GM19372 (cell line): ENCODE measurements around the gene FSTL5.

Source experiments
- ATAC-seq: cut with Tn5 transposase; IDR thresholded peaks from one replicate; pipeline ENCODE4 v1.9.1; 2021; ENCODE audit warnings: mild to moderate bottlenecking, low read depth, moderate library complexity; ENCODE audit not compliant: unreplicated experiment

Gene FSTL5

DNA sequence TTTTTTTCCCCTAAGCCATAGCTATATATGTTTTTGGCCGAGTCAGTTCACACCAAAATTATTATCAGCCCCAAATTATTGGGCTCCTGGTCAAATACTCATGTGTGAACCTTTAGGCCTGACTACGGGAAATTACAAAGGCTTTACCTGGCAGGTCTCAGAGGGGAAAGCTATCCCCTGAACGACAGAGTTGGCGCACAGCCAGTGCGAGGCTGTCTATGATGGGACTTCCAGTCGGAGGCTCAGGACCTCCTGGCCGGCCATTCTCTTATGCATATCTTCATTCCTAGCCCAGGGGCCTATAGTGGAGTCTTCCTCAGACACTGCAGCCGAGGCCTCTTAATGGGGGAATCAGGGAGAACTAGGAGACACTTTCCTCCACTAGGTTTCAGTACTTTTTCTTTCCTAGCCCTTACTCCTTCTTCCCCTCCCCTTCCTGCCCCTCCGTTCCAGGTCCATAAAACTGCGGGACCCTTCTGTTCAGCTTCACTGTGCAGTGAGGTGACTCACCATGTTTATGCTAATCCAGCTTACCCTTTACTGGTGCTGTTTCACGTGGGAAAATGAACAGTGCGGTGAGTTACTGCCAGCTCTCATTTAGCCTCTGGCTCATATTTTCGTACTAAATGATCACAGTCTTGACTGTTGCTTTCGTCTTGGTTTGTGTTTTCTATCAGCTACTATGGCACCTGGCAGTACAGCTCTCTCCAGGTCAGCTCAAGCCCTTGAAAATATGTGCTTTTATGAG lies 533.9 kb downstream of the FSTL5 start:
- no peak for ATAC-seq

GRCh38 chr4:161604516-161605300 lies 559.1 kb downstream of the FSTL5 start:
- no peak for ATAC-seq

DNA sequence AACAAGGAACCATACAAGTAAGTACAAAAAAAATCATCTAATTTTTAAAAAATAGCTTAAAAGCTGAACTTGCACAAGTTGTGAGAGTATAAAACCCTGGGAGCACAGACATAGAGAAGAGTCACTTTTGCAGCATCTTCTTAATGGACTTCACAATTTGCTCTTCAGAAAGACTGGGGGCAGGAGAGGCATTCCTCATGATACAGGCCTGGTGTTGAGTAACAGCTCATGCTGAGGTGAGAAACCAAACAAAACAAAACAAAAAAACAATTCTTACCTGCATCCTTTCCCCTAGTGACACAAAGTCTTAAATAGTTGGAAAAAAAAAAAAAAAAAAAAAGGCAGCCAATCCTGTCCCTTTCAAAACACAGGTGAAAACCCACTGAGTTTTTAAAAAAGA lies 562.8 kb downstream of the FSTL5 start:
- ATAC-seq: no peak

DNA sequence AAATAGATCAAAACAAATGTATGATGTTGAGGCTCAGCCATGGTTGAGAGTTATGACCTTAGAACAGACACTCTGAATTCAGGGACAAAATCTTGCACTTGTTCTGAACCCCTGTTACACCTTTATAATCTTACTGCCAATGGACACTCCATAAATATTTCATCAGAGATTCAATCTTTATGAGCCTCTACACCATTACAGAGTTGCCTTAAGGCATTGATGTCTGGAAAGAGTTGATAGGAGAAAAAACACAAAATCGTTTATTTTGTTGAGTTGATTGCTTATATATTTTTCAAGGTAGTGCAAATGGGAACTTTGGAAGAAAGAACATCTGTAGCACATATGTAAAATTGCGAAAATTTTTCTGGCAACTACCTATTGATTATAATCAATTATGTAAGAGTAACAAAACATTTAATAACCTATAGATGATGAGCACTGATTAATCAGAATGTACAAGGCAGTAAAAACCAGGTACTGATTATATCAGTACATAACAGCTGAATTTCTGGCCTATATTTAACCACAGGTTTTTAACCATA lies 568.5 kb downstream of the FSTL5 start:
- no peak for ATAC-seq

DNA sequence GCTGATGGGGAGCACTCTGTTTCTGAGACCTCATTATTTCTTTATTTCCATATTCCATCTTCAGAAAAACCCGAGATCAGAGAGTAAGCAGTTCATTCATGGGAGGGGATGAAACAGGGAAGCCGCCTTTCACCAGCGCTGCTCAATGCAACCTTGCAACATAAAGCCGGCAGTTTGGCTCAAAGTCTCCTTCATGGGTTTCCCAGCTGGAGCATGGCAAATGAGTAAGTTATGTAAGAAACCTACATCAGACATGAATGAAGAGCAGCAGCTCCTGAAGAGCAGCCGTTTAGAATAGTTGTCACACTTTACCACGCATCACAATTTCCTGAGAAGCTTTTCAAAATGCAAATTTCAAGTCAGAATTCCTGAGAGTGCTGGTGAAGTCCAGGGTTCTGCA lies 578.8 kb downstream of the FSTL5 start:
- ATAC-seq: no peak

DNA sequence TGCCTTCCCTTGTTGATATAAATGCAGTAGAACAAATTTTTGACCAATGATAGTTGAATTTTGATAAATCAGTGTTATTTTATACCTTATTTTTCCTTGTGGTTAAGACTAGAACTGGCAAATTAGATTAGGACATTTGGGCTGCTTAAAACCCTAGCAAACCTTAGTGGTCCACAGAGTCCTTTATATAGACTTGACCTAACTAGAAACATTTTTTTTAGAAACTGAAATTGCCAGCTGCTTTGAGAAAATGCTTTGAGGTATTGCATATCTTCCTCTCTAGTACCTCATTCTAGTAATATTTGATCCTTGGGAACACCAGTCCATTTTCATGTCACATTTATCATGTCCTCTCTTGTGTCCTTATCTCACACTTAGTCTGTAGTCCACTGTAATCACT lies 580.3 kb downstream of the FSTL5 start:
- ATAC-seq: no peak

DNA sequence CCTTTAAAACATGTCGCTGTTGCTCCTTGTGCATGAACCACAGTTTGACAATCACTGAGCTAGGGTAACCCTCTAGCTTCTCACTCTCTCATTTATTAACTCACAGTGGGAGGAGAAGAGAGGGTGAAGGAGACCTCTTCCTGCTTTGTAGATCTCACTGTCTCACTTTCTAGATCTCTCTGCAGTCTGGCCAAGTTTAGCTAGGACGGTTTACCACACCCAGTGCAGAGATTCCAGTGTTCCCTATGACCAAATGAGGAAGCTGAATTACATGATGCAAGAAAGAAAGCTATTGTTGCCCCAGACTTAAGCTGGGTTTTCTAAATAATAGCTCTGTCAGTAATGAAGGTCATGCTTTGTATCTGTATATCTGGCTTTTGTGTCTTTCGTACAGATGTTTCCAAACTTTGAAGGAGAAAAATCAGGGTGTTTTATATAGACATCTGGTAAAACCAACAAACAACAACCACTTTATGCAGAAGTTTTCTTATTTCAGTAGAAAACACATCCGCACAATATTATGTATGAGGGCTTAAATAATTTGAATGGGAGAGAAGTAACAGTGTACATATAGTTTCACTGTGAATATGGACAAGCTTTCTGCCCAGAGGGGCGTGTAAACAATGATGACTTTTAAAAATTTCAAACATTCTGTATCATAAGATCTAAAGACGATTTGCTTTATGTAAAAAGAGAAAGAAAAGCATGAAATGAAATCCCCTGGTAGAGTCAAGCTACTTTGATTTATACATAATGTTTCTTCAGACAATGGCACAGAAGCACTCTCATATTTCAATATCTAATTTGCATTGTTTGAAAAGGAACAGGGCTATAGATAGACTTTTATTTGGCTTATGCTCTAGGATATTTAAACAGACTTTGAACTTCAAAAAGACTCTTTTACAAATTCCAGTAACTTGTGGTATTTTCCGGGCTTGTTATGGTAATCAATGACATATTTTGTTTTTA lies 582.3 kb downstream of the FSTL5 start:
- no peak for ATAC-seq

DNA sequence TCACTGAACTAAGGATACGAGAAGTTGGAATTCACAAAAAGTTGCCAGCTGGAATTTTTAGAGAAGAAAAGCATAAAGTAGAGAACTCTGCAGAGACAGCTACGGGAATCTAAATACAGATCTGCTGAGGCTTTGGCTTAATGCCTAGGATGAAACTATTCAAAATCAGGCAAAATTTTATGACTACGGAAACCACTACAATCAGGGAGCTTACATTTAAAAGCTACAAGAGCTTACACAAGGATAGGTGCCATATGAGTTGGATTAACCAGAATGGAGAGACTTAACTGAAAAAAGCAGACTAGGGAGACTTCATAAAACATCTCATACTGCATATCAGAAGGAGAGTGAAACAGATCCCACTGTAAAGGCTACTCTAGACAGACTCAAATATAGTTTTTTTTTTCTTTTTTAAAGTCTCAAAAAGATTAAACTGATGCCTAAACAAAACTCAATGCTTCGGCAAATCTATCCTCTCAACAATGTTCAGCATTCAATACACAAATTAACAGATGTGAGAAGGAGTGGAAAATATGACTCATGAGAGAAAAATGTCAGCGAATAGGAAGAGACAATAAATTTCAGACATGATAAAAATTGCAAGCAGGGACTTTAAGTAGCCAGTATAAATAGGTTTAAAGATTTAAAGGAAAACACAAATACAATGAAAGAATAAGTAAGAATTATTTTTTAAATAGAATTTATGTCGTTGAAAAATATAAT lies 586.1 kb downstream of the FSTL5 start:
- ATAC-seq: no peak

DNA sequence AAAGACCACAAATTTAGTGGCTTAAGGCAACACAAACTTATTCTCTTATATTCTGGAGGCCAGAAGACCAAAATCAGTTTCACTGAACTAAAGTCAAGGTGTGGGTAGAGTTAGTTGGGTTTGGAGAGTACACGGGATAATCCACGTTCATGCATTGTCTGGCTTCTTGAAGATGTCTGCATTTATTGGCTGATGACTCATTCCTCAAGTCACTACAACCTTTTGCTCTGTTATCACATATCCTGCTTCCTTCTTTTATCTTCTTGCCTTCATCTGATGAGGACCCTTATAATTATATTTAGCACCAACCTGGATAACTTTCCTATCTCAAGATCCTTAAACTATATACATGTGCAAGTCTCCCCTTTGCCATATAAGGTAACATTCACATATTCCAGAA lies 590.0 kb downstream of the FSTL5 start:
- no peak for ATAC-seq

DNA sequence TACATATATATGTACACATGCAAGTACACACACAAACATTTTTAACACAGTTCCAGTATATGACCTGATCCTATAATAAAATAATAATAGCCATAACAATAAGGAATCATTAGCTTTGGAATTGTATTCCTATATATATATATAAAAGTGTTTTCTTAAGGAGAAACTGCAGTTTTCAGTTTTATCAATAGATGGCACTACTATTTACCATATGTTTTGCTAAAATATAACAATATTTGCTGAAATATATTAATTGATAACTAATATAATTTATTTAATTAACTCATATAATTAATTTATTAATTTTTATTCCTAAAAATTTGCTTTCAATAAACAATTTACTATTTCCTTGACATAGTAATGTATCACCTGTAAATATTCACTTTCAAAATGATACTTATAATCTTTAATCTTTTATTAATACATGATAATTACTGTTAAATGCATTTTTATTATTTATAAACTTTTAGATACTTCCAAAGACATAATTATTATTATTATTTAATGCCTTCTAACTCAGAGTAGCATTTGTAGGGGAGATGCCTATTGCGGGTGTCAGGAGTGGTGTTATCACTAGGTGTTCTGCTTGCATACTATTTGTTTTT lies 599.5 kb downstream of the FSTL5 start:
- no peak for ATAC-seq

DNA sequence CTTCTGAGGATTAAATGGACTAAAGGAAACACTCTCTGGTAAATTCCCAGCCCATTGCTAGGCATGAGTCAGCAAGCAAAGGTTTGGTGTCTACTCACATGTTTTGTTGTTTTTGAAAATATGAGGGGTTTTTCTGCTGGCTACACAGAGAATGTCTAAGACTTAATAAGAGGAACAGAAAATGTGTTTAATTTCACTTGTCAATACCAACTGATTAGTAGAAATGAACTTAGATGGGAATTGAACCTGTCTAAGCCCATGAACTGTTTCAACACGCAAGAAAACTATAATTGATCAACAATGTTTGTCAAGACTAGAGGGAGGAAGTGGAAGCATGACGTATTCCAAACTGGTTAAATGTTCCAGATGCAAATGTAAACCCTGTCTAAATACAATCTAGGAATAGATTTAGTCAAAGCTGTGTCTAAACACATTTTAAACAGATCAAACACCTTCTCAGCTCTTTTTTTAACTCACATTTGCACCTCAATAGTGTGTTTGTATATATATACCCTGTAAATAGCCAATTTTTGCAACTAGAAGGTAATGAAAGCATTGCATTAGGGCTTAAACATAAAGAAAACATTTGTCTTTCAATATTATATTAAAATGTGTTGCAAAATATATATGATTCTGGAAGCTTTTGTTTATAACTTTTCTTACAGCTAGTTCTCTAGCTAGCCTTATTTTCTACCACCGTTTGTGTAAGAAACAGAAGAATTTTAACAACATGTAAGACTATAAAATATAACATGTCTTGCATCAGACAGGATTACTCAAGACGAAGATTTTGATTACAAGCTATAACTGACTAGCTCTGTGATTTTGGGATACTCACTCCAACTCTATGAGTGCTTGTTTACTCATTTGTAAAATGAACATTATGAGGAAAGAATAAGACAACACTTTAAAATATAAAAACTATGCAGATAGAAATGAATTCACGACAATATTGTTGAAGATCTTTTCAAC lies 607.8 kb downstream of the FSTL5 start:
- ATAC-seq: peak; percentile 83

- no peak for ATAC-seq
These were observed 609.3 kb downstream of the FSTL5 start for GRCh38 chr4:161554372-161554990.

DNA sequence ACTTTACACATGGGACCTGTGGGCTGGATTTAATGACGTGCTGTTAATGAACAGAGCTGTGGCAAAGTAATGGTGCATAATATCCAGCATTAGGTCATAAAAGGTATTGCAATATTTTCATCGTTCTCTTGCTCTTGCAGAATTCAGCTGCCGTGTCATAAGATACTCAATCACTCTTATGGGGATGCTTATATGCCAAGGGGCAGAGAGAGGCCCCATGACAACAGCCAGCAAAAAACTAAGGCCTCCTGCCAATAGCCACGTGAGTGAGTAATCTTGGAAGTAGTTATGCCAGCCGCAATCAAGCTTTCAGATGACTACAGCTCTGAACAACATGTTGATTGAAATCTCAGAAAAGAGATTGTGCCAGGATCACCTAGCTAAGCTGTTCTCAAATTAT lies 616.9 kb downstream of the FSTL5 start:
- ATAC-seq: no peak

GRCh38 chr4:161540265-161540664 lies 623.5 kb downstream of the FSTL5 start:
- no peak for ATAC-seq

DNA sequence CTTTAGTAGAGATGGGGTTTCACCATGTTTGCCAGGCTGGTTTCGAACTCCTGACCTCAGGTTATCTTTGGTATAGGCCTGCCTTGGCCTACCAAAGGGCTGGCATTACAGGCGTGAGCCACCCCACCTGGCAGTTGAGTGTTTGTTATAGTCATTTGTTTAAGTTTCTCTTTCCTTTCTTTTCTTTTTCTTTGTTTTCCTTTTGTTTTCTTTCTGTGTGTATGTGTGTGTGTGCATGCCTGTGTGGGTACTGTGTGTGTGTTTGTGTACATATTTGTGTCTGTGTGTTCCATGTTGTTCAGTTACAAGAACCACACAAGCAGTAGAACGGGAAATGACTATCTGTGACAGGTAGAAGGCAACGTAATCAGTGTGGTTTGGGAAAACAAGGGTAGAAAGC lies 624.9 kb downstream of the FSTL5 start:
- ATAC-seq: no peak

DNA sequence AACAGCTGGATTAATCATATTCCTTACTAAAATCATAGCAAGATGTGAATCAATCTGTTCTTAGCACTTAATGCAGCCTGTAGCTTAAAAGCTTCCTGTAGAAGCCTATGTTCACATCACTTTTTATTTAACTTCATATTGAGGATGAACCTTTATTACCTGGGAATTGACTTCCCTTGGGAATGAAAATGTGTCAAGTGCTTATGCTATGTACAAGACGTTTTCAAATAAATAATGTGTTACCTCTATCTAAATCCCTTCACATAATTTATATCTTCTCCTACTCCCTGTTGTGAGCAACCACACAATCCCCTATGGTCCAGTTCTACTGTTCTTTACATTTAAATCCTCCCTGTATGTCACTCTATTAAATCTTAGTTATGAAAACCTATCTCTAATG lies 633.1 kb downstream of the FSTL5 start:
- ATAC-seq: no peak

GRCh38 chr4:161525121-161525520 lies 638.7 kb downstream of the FSTL5 start:
- ATAC-seq: no peak

DNA sequence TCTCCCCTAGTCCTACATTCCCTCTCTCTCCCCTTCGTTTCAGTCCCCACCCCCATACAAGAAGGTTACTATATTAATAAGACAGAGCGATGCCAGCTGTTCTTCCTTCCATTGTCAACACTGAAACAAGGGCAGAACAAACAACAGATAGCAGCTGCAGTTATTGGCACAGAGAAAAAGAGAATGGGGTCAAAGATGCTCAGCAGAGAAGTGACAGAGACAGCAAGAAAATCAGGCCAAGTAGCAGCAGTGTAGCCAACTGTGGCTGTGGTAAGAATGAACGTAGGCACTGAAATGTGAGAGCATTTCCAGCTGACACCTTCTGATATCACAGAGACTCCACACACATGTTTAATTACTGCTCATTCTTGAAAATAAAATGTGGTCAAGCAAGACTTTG lies 641.8 kb downstream of the FSTL5 start:
- no peak for ATAC-seq
